ENCODE results near the gene RALGPS1. TPM values are rescaled to one million over a fixed set of nuclear protein-coding genes. Genes with fewer than 3 reads are reported as not detected.

The RALGPS1 gene
- total and polyA plus RNA-seq, 7 donors = 3.9 to 7.7 (median 5.4) TPM

- ATAC-seq (no peak), DNase-seq (no peak)
- TF ChIP-seq CTCF (IDR thresholded peaks at IDR 0.05) = no peak
- no peak overlapping the region for H3K27ac ChIP-seq
- no peak overlapping the region for H3K4me3 ChIP-seq
- no peaks in the 10 kb centered on the region for H3K36me3 ChIP-seq (ENCODE audit: insufficient read depth in 1 of 2, low read depth in 1 of 2)
- intact Hi-C loops (cut with DNase I) = no loop called here
- no peaks in the 10 kb centered on the region for H3K9me3 ChIP-seq
- no peaks in the 10 kb centered on the region for H3K27me3 ChIP-seq (ENCODE audit: insufficient read depth in 3 of 3, low read length in 2 of 3)
- H3K4me1 ChIP-seq = peaks cover 4% of the 10 kb centered on the region
- 62 to 72% (median 66%) methylated on average over 8 of the region's 8 CpGs for WGBS, 3 donors
Measured at GRCh38 chr9:126975327-126976220, 61.0 kb downstream of the RALGPS1 start.

GRCh38 chr9:126979461-126979860, 64.9 kb downstream of the RALGPS1 start:
- ATAC-seq (no peak), DNase-seq (no peak)
- peaks cover 8% of the 10 kb centered on the region for H3K9me3 ChIP-seq
- peaks cover 16% of the 10 kb centered on the region for H3K4me1 ChIP-seq
- no peak for TF ChIP-seq CTCF (IDR thresholded peaks at IDR 0.05)
- H3K4me3 ChIP-seq = no peak overlapping the region
- H3K27ac ChIP-seq = no peak overlapping the region
- 85 to 90% (median 88%) methylated on average over 5 of the region's 5 CpGs for WGBS, 3 donors
- H3K36me3 ChIP-seq (ENCODE audit: insufficient read depth in 1 of 2, low read depth in 1 of 2) = no peaks in the 10 kb centered on the region
- H3K27me3 ChIP-seq (ENCODE audit: insufficient read depth in 3 of 3, low read length in 2 of 3) = no peaks in the 10 kb centered on the region
- intact Hi-C loops (cut with DNase I) = no loop called here

- Histone ChIP-seq H3K4me1 (peaks cover 24% of the 10 kb centered on the region), H3K36me3 (ENCODE audit: insufficient read depth in 1 of 2, low read depth in 1 of 2) (no peaks in the 10 kb centered on the region), H3K9me3 (peaks cover 8% of the 10 kb centered on the region), H3K27ac (no peak overlapping the region), H3K4me3 (no peak overlapping the region), H3K27me3 (ENCODE audit: insufficient read depth in 3 of 3, low read length in 2 of 3) (no peaks in the 10 kb centered on the region)
- TF ChIP-seq CTCF (IDR thresholded peaks at IDR 0.05) = no peak
- no peak for DNase-seq
- no peak for ATAC-seq
- intact Hi-C loops (cut with DNase I) = no loop called here
Measured at GRCh38 chr9:126980231-126980630, 65.6 kb downstream of the RALGPS1 start.

- ATAC-seq (no peak), DNase-seq (no peak)
- Histone ChIP-seq H3K27me3 (ENCODE audit: insufficient read depth in 3 of 3, low read length in 2 of 3) (no peaks in the 10 kb centered on the region), H3K4me3 (no peak overlapping the region), H3K4me1 (peaks cover 30% of the 10 kb centered on the region), H3K27ac (no peak overlapping the region), H3K36me3 (ENCODE audit: insufficient read depth in 1 of 2, low read depth in 1 of 2) (no peaks in the 10 kb centered on the region), H3K9me3 (peaks cover 8% of the 10 kb centered on the region)
- intact Hi-C loops (cut with DNase I) = no loop called here
- WGBS, 3 donors = 96 to 98% (median 97%) methylated on average over 2 of the region's 2 CpGs
- no peak for TF ChIP-seq CTCF (IDR thresholded peaks at IDR 0.05)
Measured at GRCh38 chr9:126981218-126981617, 66.6 kb downstream of the RALGPS1 start.
